ENCODE results near the gene DNAH14. TPM values are rescaled to one million over a fixed set of nuclear protein-coding genes. Genes with fewer than 3 reads are reported as not detected.

The DNAH14 gene
- total and polyA plus RNA-seq, 2 experiments from 2014 or later = 55.3 to 80.2 TPM

DNA sequence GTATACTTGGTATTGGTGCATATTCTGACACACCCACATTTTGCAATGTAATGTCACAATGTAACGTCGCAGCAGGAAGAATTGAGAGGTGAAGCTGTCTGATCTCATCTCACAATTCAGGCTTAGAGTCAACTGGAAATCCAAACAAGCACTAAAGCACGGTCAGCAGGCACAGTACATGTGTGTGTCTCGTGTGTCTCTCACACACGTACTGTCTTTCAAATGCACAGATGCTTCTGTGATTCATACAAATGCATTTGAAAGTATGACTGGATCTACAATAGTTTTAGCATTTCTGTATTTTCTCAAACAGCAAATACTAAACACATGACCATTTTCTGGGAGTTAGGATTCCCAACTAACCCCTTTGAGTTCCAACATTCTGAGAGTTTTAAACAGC lies 471.5 kb downstream of the DNAH14 start:
- no peak overlapping the region for H3K4me2 ChIP-seq
- H3K27ac Mint-ChIP-seq = no peak overlapping the region
- H3K4me3 Mint-ChIP-seq = no peak overlapping the region
- ATAC-seq = no peak
- H3K79me2 ChIP-seq (replicated peaks; ENCODE audit: insufficient read depth) = no peaks in the 10 kb centered on the region
- H3K36me3 Mint-ChIP-seq (ENCODE audit: low read depth) = peaks cover 32% of the 10 kb centered on the region; the same call in 2 of the 3 replicates
- H3K4me1 Mint-ChIP-seq = no peaks in the 10 kb centered on the region
- DNase-seq (ENCODE audit: low spot score) = no peak
- no peak overlapping the region for H2AFZ ChIP-seq
- no peaks in the 10 kb centered on the region for H3K4me1 ChIP-seq (ENCODE audit: insufficient read depth)
- TF ChIP-seq ZNF114 (CRISPR knock-in tag; IDR thresholded peaks at IDR 0.05) (no peak), ZNF331 (CRISPR knock-in tag; IDR thresholded peaks at IDR 0.05; ENCODE audit: low read depth) (no peak), NANOG (IDR thresholded peaks at IDR 0.05; ENCODE audit: borderline replicate concordance) (no peak), JUNB (IDR thresholded peaks at IDR 0.05; ENCODE audit: unreplicated experiment) (no peak), EZH2phosphoT487 (IDR thresholded peaks at IDR 0.05; ENCODE audit: unreplicated experiment) (no peak), CREB1 (CRISPR knock-in tag; IDR thresholded peaks at IDR 0.05; ENCODE audit: low read depth) (no peak), POLR2AphosphoS5 (IDR thresholded peaks at IDR 0.05; ENCODE audit: low read depth) (no peak), STAT1 (IDR thresholded peaks at IDR 0.05; ENCODE audit: unreplicated experiment) (no peak)
- TF ChIP-seq, protein P1, sequence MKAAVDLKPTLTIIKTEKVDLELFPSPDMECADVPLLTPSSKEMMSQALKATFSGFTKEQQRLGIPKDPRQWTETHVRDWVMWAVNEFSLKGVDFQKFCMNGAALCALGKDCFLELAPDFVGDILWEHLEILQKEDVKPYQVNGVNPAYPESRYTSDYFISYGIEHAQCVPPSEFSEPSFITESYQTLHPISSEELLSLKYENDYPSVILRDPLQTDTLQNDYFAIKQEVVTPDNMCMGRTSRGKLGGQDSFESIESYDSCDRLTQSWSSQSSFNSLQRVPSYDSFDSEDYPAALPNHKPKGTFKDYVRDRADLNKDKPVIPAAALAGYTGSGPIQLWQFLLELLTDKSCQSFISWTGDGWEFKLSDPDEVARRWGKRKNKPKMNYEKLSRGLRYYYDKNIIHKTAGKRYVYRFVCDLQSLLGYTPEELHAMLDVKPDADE (IDR thresholded peaks at IDR 0.05) = no peak
- TF ChIP-seq, protein P2, sequence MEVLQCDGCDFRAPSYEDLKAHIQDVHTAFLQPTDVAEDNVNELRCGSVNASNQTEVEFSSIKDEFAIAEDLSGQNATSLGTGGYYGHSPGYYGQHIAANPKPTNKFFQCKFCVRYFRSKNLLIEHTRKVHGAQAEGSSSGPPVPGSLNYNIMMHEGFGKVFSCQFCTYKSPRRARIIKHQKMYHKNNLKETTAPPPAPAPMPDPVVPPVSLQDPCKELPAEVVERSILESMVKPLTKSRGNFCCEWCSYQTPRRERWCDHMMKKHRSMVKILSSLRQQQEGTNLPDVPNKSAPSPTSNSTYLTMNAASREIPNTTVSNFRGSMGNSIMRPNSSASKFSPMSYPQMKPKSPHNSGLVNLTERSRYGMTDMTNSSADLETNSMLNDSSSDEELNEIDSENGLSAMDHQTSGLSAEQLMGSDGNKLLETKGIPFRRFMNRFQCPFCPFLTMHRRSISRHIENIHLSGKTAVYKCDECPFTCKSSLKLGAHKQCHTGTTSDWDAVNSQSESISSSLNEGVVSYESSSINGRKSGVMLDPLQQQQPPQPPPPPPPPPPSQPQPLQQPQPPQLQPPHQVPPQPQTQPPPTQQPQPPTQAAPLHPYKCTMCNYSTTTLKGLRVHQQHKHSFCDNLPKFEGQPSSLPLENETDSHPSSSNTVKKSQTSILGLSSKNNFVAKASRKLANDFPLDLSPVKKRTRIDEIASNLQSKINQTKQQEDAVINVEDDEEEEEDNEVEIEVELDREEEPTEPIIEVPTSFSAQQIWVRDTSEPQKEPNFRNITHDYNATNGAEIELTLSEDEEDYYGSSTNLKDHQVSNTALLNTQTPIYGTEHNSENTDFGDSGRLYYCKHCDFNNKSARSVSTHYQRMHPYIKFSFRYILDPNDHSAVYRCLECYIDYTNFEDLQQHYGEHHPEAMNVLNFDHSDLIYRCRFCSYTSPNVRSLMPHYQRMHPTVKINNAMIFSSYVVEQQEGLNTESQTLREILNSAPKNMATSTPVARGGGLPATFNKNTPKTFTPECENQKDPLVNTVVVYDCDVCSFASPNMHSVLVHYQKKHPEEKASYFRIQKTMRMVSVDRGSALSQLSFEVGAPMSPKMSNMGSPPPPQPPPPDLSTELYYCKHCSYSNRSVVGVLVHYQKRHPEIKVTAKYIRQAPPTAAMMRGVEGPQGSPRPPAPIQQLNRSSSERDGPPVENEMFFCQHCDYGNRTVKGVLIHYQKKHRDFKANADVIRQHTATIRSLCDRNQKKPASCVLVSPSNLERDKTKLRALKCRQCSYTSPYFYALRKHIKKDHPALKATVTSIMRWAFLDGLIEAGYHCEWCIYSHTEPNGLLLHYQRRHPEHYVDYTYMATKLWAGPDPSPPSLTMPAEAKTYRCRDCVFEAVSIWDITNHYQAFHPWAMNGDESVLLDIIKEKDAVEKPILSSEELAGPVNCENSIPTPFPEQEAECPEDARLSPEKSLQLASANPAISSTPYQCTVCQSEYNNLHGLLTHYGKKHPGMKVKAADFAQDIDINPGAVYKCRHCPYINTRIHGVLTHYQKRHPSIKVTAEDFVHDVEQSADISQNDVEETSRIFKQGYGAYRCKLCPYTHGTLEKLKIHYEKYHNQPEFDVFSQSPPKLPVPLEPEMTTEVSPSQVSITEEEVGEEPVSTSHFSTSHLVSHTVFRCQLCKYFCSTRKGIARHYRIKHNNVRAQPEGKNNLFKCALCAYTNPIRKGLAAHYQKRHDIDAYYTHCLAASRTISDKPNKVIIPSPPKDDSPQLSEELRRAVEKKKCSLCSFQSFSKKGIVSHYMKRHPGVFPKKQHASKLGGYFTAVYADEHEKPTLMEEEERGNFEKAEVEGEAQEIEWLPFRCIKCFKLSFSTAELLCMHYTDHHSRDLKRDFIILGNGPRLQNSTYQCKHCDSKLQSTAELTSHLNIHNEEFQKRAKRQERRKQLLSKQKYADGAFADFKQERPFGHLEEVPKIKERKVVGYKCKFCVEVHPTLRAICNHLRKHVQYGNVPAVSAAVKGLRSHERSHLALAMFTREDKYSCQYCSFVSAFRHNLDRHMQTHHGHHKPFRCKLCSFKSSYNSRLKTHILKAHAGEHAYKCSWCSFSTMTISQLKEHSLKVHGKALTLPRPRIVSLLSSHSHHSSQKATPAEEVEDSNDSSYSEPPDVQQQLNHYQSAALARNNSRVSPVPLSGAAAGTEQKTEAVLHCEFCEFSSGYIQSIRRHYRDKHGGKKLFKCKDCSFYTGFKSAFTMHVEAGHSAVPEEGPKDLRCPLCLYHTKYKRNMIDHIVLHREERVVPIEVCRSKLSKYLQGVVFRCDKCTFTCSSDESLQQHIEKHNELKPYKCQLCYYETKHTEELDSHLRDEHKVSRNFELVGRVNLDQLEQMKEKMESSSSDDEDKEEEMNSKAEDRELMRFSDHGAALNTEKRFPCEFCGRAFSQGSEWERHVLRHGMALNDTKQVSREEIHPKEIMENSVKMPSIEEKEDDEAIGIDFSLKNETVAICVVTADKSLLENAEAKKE (CRISPR knock-in tag; IDR thresholded peaks at IDR 0.05) = no peak
- TF ChIP-seq, protein P3, sequence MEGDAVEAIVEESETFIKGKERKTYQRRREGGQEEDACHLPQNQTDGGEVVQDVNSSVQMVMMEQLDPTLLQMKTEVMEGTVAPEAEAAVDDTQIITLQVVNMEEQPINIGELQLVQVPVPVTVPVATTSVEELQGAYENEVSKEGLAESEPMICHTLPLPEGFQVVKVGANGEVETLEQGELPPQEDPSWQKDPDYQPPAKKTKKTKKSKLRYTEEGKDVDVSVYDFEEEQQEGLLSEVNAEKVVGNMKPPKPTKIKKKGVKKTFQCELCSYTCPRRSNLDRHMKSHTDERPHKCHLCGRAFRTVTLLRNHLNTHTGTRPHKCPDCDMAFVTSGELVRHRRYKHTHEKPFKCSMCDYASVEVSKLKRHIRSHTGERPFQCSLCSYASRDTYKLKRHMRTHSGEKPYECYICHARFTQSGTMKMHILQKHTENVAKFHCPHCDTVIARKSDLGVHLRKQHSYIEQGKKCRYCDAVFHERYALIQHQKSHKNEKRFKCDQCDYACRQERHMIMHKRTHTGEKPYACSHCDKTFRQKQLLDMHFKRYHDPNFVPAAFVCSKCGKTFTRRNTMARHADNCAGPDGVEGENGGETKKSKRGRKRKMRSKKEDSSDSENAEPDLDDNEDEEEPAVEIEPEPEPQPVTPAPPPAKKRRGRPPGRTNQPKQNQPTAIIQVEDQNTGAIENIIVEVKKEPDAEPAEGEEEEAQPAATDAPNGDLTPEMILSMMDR (conservative IDR thresholded peaks at IDR 0.05; ENCODE audit: low read depth in 2 of 2) = no peak
- TF ChIP-seq, protein P4, sequence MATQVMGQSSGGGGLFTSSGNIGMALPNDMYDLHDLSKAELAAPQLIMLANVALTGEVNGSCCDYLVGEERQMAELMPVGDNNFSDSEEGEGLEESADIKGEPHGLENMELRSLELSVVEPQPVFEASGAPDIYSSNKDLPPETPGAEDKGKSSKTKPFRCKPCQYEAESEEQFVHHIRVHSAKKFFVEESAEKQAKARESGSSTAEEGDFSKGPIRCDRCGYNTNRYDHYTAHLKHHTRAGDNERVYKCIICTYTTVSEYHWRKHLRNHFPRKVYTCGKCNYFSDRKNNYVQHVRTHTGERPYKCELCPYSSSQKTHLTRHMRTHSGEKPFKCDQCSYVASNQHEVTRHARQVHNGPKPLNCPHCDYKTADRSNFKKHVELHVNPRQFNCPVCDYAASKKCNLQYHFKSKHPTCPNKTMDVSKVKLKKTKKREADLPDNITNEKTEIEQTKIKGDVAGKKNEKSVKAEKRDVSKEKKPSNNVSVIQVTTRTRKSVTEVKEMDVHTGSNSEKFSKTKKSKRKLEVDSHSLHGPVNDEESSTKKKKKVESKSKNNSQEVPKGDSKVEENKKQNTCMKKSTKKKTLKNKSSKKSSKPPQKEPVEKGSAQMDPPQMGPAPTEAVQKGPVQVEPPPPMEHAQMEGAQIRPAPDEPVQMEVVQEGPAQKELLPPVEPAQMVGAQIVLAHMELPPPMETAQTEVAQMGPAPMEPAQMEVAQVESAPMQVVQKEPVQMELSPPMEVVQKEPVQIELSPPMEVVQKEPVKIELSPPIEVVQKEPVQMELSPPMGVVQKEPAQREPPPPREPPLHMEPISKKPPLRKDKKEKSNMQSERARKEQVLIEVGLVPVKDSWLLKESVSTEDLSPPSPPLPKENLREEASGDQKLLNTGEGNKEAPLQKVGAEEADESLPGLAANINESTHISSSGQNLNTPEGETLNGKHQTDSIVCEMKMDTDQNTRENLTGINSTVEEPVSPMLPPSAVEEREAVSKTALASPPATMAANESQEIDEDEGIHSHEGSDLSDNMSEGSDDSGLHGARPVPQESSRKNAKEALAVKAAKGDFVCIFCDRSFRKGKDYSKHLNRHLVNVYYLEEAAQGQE (IDR thresholded peaks at IDR 0.05; ENCODE audit: unreplicated experiment) = no peak
- no peaks in the 10 kb centered on the region for H3K27me3 Mint-ChIP-seq (ENCODE audit: insufficient read depth, low read depth, poor library complexity)
- no peaks in the 10 kb centered on the region for H3K9me3 Mint-ChIP-seq
- no peak overlapping the region for H3K4me3 ChIP-seq
- no peaks in the 10 kb centered on the region for H3K9me2 ChIP-seq (ENCODE audit: insufficient read depth)
- no peaks in the 10 kb centered on the region for H3F3A ChIP-seq (replicated peaks; ENCODE audit: low read depth)
- H3K27me3 ChIP-seq (ENCODE audit: insufficient read depth) = no peaks in the 10 kb centered on the region
- no peaks in the 10 kb centered on the region for H4K20me1 ChIP-seq (replicated peaks; ENCODE audit: insufficient read depth)
- H3K27ac ChIP-seq (ENCODE audit: low read depth) = no peak overlapping the region
- peaks cover 24% of the 10 kb centered on the region for H3K36me3 ChIP-seq (ENCODE audit: insufficient read depth)

Data from GM23338 (cell line).